Measurements from ENCODE around the gene ITGB3. TPM values are rescaled to one million over a fixed set of nuclear protein-coding genes. Genes with fewer than 3 reads are reported as not detected.

Gene ITGB3
- total RNA-seq (1 to 10 TPM in 2 of 6 donors, under 1 TPM in 4; 0.28 to 2.3 (median 0.77) TPM), polyA plus RNA-seq (under 1 TPM; 0.09 to 0.72 TPM)

GRCh38 chr17:47253541-47254402 is at the start of gene ITGB3:
ITGB3 (plus strand) TSS chr17:47253827; CDS start chr17:47253862, 35 bp downstream.
- H3K27me3 ChIP-seq = peaks cover 0 to 13% (median 0%) of the 10 kb centered on the region in 4 donors
- H3K9me3 ChIP-seq = no peaks in the 10 kb centered on the region
- WGBS, 2 donors = 2 to 3% methylated on average over 70 to 112 of the region's 112 CpGs
- ATAC-seq = peak; percentile 94 to 98 (median 96)
- no peak for FAIRE-seq
- H3K36me3 ChIP-seq = no peaks in the 10 kb centered on the region
- no peak within 1 kb of the TSS for H3K27ac ChIP-seq
- intact Hi-C loops (cut with DNase I) = no loop called here
- peak within 1 kb of the TSS; percentile 21 to 69 (median 59) for H3K4me3 ChIP-seq
- H3K4me1 ChIP-seq = peaks cover 0 to 5% (median 5%) of the 10 kb centered on the region in 3 donors
- TF ChIP-seq CTCF (IDR thresholded peaks at IDR 0.05) = peak in 1 of 4 donors; percentile 9
- DNase-seq = peak; percentile 53 to 89 (median 70)

GRCh38 chr17:47203984-47204721 is 49.5 kb upstream of the ITGB3 start:
- 77 to 89% methylated on average over 6 of the region's 6 CpGs for WGBS, 2 donors
- Histone ChIP-seq H3K36me3 (no peaks in the 10 kb centered on the region), H3K9me3 (no peaks in the 10 kb centered on the region), H3K27me3 (no peaks in the 10 kb centered on the region), H3K27ac (peak overlapping the region in 1 of 4 donors; percentile 74), H3K4me1 (peaks cover 3 to 6% (median 6%) of the 10 kb centered on the region in 3 donors), H3K4me3 (no peak overlapping the region)
- DNase-seq = no peak
- no peak for TF ChIP-seq CTCF (IDR thresholded peaks at IDR 0.05)
- intact Hi-C loops (cut with DNase I) = no loop called here
- no peak for FAIRE-seq
- ATAC-seq = no peak

GRCh38 chr17:47204722-47205418 is 48.8 kb upstream of the ITGB3 start:
- ATAC-seq = peak; percentile 20 to 71 (median 58)
- 64 to 69% methylated on average over 6 of the region's 6 CpGs for WGBS, 2 donors
- Histone ChIP-seq H3K27ac (peak overlapping the region; percentile 25 to 74 (median 42)), H3K4me3 (no peak overlapping the region), H3K36me3 (no peaks in the 10 kb centered on the region), H3K27me3 (no peaks in the 10 kb centered on the region), H3K9me3 (no peaks in the 10 kb centered on the region), H3K4me1 (peaks cover 3 to 6% (median 6%) of the 10 kb centered on the region in 3 donors)
- DNase-seq = no peak
- no peak for TF ChIP-seq CTCF (IDR thresholded peaks at IDR 0.05)
- intact Hi-C loops (cut with DNase I) = no loop called here
- no peak for FAIRE-seq

- Histone ChIP-seq H3K4me3 (no peak overlapping the region), H3K36me3 (no peaks in the 10 kb centered on the region), H3K27me3 (no peaks in the 10 kb centered on the region), H3K27ac (peak overlapping the region; percentile 25 to 74 (median 42)), H3K9me3 (no peaks in the 10 kb centered on the region), H3K4me1 (peaks cover 3 to 6% (median 6%) of the 10 kb centered on the region in 3 donors)
- no peak for TF ChIP-seq CTCF (IDR thresholded peaks at IDR 0.05)
- intact Hi-C loops (cut with DNase I) = no loop called here
- ATAC-seq = peak; percentile 81 to 89 (median 88)
- 50 to 53% methylated on average over 9 of the region's 9 CpGs for WGBS, 2 donors
- DNase-seq = peak in 4 of 6 donors; percentile 43 to 52 (median 46)
- no peak for FAIRE-seq
These were observed 48.1 kb upstream of the ITGB3 start for GRCh38 chr17:47205419-47205963.
